ENCODE results near the gene AGPAT3. TPM values are rescaled to one million over a fixed set of nuclear protein-coding genes. Genes with fewer than 3 reads are reported as not detected.

The AGPAT3 gene
- total RNA-seq, 1 donor from 2014 or later: 57.7 TPM

DNA sequence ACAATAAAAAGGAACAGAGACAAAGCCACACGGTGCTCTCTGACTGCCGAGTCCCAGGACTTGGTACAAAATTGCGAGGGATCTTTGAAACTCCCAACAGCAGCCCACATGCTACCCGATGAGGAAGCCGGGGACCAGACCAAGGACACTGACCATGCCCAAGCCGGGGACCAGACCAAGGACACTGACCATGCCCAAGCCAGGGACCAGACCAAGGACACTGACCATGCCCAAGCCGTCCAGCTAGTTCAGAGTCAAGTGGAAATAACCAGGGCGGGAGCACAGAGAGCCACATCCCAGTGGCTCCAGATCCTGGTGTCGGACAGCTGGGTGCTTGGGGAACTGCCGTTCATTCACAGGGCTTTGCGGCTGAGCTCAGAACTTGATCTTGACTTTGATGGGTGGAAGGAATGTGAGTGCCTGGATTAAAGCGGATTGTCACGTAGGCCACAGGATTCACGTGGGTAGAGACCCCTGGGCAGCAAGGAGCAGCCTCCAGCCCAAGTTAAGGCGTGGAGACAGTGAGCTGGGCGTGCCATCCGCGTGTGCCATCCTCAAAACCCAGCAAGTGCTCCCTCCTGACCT, 130.6 kb downstream of the AGPAT3 start:
- ChIA-PET POLR2A (no interaction called here), CTCF (no interaction called here)
- no peaks in the 10 kb centered on the region for H3K36me3 Mint-ChIP-seq (ENCODE audit: low read depth)
- ATAC-seq (ENCODE audit: low read depth) (no peak), DNase-seq (no peak)
- H3K27me3 Mint-ChIP-seq: no peaks in the 10 kb centered on the region
- intact Hi-C loops (cut with micrococcal nuclease): no loop called here
- TF ChIP-seq, protein P1, sequence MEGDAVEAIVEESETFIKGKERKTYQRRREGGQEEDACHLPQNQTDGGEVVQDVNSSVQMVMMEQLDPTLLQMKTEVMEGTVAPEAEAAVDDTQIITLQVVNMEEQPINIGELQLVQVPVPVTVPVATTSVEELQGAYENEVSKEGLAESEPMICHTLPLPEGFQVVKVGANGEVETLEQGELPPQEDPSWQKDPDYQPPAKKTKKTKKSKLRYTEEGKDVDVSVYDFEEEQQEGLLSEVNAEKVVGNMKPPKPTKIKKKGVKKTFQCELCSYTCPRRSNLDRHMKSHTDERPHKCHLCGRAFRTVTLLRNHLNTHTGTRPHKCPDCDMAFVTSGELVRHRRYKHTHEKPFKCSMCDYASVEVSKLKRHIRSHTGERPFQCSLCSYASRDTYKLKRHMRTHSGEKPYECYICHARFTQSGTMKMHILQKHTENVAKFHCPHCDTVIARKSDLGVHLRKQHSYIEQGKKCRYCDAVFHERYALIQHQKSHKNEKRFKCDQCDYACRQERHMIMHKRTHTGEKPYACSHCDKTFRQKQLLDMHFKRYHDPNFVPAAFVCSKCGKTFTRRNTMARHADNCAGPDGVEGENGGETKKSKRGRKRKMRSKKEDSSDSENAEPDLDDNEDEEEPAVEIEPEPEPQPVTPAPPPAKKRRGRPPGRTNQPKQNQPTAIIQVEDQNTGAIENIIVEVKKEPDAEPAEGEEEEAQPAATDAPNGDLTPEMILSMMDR (IDR thresholded peaks at IDR 0.05): no peak
- H3K9me3 Mint-ChIP-seq: no peaks in the 10 kb centered on the region
- H3K27ac Mint-ChIP-seq: no peak overlapping the region
- no peaks in the 10 kb centered on the region for H3K4me1 Mint-ChIP-seq
- no peak overlapping the region for H3K4me3 Mint-ChIP-seq

DNA sequence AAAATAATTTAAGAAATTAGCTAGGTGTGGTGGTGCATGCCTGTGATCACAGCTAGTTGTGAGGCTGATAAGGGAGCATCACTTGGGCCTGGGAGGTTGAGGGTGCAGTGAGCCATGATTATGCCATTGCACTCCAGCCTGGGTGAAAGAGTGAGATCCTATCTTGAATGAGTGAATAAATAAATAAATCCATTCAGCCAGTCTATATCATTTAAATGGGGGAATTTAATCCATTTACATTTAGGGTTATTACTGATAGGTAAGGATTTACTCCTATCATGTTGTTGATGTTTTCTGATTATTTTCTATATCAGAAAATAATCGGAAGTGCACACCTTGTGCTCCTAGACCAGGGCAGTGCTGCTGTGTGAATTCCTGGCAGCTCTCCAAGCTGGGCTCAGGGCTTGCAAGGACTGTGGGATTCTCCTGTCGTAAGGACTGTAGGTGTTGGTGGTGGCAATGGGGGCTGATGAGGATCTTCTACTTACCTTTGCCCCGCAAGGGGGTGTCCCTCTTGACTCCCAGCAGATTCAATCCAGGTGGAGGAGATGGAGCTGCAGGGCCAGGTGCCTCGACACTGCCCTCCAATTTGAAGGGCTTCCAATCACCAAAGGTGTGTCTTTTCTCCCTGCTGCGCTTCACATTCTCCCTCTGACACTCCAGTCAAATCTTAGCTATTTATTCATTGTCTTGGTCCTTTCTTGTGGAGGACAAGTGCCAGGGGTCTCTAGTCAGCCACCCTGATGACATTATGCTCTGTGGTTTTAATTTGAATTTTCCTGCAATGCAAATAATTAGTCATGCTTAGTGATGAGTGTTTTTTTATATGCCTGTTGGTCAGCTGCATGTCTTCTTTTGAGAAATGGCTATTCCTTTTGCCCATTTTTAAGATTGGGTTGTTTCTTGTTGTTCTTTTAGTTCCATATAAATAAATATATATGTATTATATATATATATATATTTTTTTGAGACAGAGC, 133.0 kb downstream of the AGPAT3 start:
- Mint-ChIP-seq H3K9me3 (no peaks in the 10 kb centered on the region), H3K4me1 (no peaks in the 10 kb centered on the region), H3K27ac (no peak overlapping the region), H3K36me3 (ENCODE audit: low read depth) (no peaks in the 10 kb centered on the region), H3K4me3 (no peak overlapping the region), H3K27me3 (no peaks in the 10 kb centered on the region)
- TF ChIP-seq, protein P1 (IDR thresholded peaks at IDR 0.05): no peak
- intact Hi-C loops (cut with micrococcal nuclease): no loop called here
- ChIA-PET POLR2A (no interaction called here), CTCF (no interaction called here)
- ATAC-seq (ENCODE audit: low read depth) (no peak), DNase-seq (no peak)

DNA sequence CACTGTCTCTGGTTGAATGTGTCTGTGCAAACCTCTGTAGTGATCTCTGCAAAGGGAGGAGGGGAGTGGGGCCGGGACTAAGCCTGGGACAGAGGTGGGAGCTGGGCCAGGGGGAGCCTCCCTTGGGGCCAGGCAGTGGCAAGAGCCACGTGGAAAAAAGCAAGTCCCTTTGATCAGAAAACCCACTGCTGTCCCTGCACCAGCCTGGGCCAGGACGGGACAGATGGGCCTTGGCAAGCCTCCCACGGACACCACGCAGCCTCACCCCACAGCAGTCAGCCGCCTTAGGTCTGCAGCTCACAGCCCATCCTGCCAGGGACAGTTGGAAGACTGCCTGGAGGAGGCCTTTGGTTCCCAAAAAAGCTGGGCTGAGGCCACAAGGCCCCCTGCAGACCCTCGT, 135.3 kb downstream of the AGPAT3 start:
- H3K36me3 Mint-ChIP-seq (ENCODE audit: low read depth): no peaks in the 10 kb centered on the region
- no peak overlapping the region for H3K4me3 Mint-ChIP-seq
- DNase-seq: no peak
- H3K27ac Mint-ChIP-seq: no peak overlapping the region
- intact Hi-C loops (cut with micrococcal nuclease): no loop called here
- TF ChIP-seq, protein P1 (IDR thresholded peaks at IDR 0.05): no peak
- H3K4me1 Mint-ChIP-seq: no peaks in the 10 kb centered on the region
- H3K27me3 Mint-ChIP-seq: no peaks in the 10 kb centered on the region
- ChIA-PET CTCF (no interaction called here), POLR2A (no interaction called here)
- ATAC-seq (ENCODE audit: low read depth): no peak
- H3K9me3 Mint-ChIP-seq: no peaks in the 10 kb centered on the region

DNA sequence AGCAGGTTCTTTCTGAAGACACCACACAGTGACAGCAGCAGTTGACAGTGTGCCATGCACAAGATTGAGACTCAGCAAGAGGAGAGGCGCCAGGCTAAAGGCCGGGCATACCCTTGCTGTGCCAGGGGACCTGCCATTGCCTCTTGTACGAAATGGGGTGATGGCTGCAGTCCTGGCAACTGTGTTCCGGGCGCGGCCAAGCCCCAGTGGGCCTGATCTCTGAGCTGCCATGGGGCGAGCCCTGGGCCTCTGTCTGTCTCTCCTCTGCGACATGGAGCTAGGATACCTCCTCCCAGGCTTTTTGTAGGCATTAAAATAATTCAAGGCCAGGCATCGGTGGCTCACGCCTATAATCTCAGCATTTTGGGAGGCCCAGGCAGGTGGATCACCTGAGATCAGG, 137.5 kb downstream of the AGPAT3 start:
- no peak for ATAC-seq (ENCODE audit: low read depth)
- H3K4me1 Mint-ChIP-seq: no peaks in the 10 kb centered on the region
- ChIA-PET CTCF (no interaction called here), POLR2A (interaction anchor here (2.5 kb wide), 1 partner anchor 12 kb away, joined by 7 read pairs; no protein-coding TSS in a partner anchor)
- no peak overlapping the region for H3K27ac Mint-ChIP-seq
- no peak overlapping the region for H3K4me3 Mint-ChIP-seq
- TF ChIP-seq, protein P1 (IDR thresholded peaks at IDR 0.05): no peak
- no peaks in the 10 kb centered on the region for H3K27me3 Mint-ChIP-seq
- DNase-seq: no peak
- H3K9me3 Mint-ChIP-seq: no peaks in the 10 kb centered on the region
- intact Hi-C loops (cut with micrococcal nuclease): no loop called here
- no peaks in the 10 kb centered on the region for H3K36me3 Mint-ChIP-seq (ENCODE audit: low read depth)

DNA sequence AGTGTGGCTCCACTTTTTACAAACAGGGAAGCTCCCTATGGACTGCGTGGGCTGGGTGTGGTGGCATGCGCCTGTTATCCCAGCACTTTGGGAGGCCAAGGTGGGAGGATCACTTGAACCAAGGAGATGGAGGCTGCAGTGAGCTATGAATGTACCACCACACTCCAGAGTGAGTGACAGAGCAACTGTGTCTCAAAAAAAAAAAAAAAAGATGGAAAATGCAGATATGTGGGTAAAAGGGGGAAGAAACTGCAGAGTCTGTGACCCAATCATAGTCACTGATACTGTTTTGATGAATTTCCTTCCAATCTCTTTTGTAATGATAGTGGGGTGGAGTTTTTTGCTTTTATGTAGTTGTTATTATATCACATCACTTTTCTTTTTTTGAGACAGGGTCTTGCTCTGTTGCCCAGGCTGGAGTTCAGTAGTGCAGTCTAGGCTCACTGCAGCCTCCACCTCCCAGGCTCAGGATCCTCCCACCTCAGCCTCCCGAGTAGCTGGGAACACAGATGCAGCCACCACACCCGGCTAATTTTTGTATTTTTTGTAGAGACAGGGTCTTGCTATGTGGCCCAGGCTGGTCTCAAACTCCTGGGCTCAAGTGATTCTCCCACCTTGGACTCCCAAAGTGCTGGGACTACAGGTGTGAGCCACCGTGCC, 138.4 kb downstream of the AGPAT3 start:
- no peaks in the 10 kb centered on the region for H3K9me3 Mint-ChIP-seq
- no peak overlapping the region for H3K27ac Mint-ChIP-seq
- H3K4me1 Mint-ChIP-seq: no peaks in the 10 kb centered on the region
- DNase-seq (no peak), ATAC-seq (ENCODE audit: low read depth) (no peak)
- TF ChIP-seq, protein P1 (IDR thresholded peaks at IDR 0.05): no peak
- POLR2A ChIA-PET: interaction anchor here (0.7 to 2.5 kb wide), 2 partner anchors 8 to 11 kb away, joined by 3 to 7 read pairs; partner anchors contain the start of gene TRAPPC10
- no peaks in the 10 kb centered on the region for H3K36me3 Mint-ChIP-seq (ENCODE audit: low read depth)
- intact Hi-C loops (cut with micrococcal nuclease): no loop called here
- H3K4me3 Mint-ChIP-seq: no peak overlapping the region
- no peaks in the 10 kb centered on the region for H3K27me3 Mint-ChIP-seq
- CTCF ChIA-PET: no interaction called here

Data from activated B cell treated with CpG ODN at 0.5 μM for 24 hours (primary cell).